Lung (tissue), 12 donors: ENCODE data around the gene LDB3. TPM values are rescaled to one million over a fixed set of nuclear protein-coding genes. Genes with fewer than 3 reads are reported as not detected.

Source experiments
- ATAC-seq: fragments of 200-7000 bp; cut with Tn5 transposase; one replicate; pipeline ENCODE4 v1.9.1; 2020; ENCODE audit warnings: moderate number of reproducible peaks; ENCODE audit not compliant: insufficient read depth, low FRiP score
- DNase-seq, 3 donors: peaks; one replicate each; pipeline ENCODE4 v3.0.0-alpha.2; 2013 to 2017
- H3K27ac ChIP-seq, 2 donors: one replicate each; pipeline ENCODE4 v1.5.1; 2013; ENCODE audit warnings: mild to moderate bottlenecking in 2 of 2, moderate library complexity in 2 of 2, control low read depth in 1 of 2, inconsistent platforms in 1 of 2, low read depth in 1 of 2, low read length in 1 of 2
- H3K27me3 ChIP-seq, 3 donors: one replicate each; pipeline ENCODE4 v1.5.1; 2013; ENCODE audit warnings: low read length in 2 of 3; ENCODE audit not compliant: control insufficient read depth in 3 of 3, insufficient read depth in 3 of 3
- H3K36me3 ChIP-seq, 4 donors: one replicate each; pipeline ENCODE4 v1.5.1; 2013; ENCODE audit warnings: low read length in 4 of 4, mild to moderate bottlenecking in 1 of 4, moderate library complexity in 1 of 4; ENCODE audit not compliant: control insufficient read depth in 4 of 4, insufficient read depth in 4 of 4
- H3K4me1 ChIP-seq, 5 donors: one replicate each; pipeline ENCODE4 v1.5.1; 2013; ENCODE audit warnings: low read length in 5 of 5, mild to moderate bottlenecking in 2 of 5, moderate library complexity in 1 of 5; ENCODE audit not compliant: control insufficient read depth in 5 of 5, insufficient read depth in 5 of 5
- H3K4me3 ChIP-seq: one replicate; pipeline ENCODE4 v1.5.1; 2013; ENCODE audit warnings: mild to moderate bottlenecking, control low read depth, moderate library complexity
- H3K9ac ChIP-seq, 2 donors: one replicate each; pipeline ENCODE4 v1.5.1; 2013; ENCODE audit warnings: low read length in 2 of 2, control low read depth in 1 of 2; ENCODE audit not compliant: insufficient read depth in 1 of 2
- H3K9me3 ChIP-seq, 4 donors: one replicate each; pipeline ENCODE4 v1.5.1; 2013; ENCODE audit warnings: low read length in 3 of 4, mild to moderate bottlenecking in 1 of 4, moderate library complexity in 1 of 4; ENCODE audit not compliant: control insufficient read depth in 4 of 4, insufficient read depth in 3 of 4
- WGBS, 2 donors: extraction: QIAGEN DNeasy Blood & Tissue Kit; methylation state at CpG; one replicate each; pipeline ENCODE4 v1.1.7; 2013; 5-methylcytosine and 5-hydroxymethylcytosine counted together
- polyA plus RNA-seq, 2 donors: library from polyadenylated mRNA; stranded (reverse); fragments of 200-250 nt; gene quantifications; one replicate each; pipeline ENCODE4 v1.2.1, GENCODE V29; 2013
- total RNA-seq, 2 donors: library from RNA; depleted of rRNA in 1 of 2; stranded (reverse); fragments of >200 nt in 1 of 2; gene quantifications; one replicate each; pipeline ENCODE4 v1.2.1, GENCODE V29; 2014 to 2021
- TF ChIP-seq, protein P1 (sequence below): IDR thresholded peaks from 2 replicates; pipeline ENCODE4 v1.5.1; 2012; ENCODE audit warnings: mild to moderate bottlenecking; ENCODE audit errors: control extremely low read depth, extremely low read depth
- donor health status: control.
- donor health status: control.
- donor health status: Bipolar disorder and iron deficiency.
- donor health status: healthy.
- donor health status: DM: yes; HTN: yes; CAD: no.

The LDB3 gene
- total and polyA plus RNA-seq, 4 donors: 0.37 to 3.2 (median 1.5) TPM

DNA sequence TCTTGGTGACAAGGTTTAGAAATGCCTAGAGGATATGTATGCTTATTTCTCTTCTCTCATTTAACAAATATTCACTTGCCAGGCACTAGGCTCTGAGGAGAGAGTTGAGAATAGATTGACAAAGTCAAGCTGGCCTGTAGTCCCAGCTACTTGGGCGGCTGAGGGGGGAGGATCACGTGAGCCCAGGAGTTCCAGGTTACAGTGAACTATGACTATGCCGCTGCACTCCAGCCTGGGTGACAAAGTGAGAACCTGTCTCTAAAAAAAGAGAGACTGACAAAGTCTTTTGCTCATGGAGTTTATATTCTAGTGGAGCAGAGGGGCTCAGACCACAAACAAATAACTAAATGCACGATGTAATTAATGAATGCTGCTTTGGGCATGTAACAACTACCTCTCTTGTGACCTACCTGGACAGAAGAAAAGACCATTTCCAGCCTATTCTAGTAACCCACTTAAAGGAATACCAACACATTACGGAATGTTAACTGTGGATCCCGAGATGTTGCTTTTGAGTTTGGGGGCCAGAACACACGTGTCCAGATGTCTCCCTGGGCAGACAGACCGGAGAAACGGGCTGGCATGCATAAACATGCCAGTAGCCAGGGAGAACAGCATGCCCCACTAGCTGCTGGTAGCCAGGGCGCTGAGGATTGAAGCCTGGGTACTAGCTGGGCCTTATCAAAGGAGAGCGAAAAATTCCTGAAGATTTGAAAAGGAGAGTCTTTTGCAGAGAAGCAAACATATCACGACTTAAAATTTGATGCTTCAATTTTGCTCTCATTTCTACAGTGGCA lies 85.5 kb downstream of the LDB3 start:
- Histone ChIP-seq H3K9ac (peak overlapping the region in 1 of 2 donors; percentile 38), H3K4me3 (no peak overlapping the region), H3K27ac (peak overlapping the region in 1 of 2 donors; percentile 89), H3K4me1 (peaks cover 4 to 21% (median 7%) of the 10 kb centered on the region in 5 donors), H3K9me3 (no peaks in the 10 kb centered on the region), H3K27me3 (peaks cover 0 to 4% (median 0%) of the 10 kb centered on the region in 3 donors), H3K36me3 (no peaks in the 10 kb centered on the region)
- ATAC-seq: no peak
- 80 to 88% methylated on average over 12 of the region's 12 CpGs for WGBS, 2 donors
- TF ChIP-seq, protein P1, sequence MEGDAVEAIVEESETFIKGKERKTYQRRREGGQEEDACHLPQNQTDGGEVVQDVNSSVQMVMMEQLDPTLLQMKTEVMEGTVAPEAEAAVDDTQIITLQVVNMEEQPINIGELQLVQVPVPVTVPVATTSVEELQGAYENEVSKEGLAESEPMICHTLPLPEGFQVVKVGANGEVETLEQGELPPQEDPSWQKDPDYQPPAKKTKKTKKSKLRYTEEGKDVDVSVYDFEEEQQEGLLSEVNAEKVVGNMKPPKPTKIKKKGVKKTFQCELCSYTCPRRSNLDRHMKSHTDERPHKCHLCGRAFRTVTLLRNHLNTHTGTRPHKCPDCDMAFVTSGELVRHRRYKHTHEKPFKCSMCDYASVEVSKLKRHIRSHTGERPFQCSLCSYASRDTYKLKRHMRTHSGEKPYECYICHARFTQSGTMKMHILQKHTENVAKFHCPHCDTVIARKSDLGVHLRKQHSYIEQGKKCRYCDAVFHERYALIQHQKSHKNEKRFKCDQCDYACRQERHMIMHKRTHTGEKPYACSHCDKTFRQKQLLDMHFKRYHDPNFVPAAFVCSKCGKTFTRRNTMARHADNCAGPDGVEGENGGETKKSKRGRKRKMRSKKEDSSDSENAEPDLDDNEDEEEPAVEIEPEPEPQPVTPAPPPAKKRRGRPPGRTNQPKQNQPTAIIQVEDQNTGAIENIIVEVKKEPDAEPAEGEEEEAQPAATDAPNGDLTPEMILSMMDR: no peak
- DNase-seq: peak in 2 of 3 donors; percentile 28 to 40

DNA sequence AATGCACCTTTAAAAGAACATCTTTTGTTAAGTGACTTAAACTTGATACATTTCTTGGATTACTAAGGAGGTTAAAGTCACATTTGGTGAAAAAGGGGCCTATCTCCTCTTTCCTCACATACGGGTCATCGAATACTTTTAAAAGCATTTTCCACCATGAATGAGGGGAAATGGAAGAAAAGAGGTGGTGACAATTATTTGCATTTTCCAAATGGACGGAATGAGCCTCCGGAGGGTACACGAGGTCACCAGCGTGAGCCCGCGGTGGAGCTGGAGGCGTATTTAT lies 87.1 kb downstream of the LDB3 start:
- TF ChIP-seq, protein P1: no peak
- no peak overlapping the region for H3K4me3 ChIP-seq
- H3K9ac ChIP-seq: peak overlapping the region; percentile 76 to 92
- H3K27ac ChIP-seq: peak overlapping the region; percentile 93 to 98
- no peaks in the 10 kb centered on the region for H3K9me3 ChIP-seq
- 3 to 5% methylated on average over 9 of the region's 9 CpGs for WGBS, 2 donors
- H3K27me3 ChIP-seq: peaks cover 0 to 4% (median 0%) of the 10 kb centered on the region in 3 donors
- H3K4me1 ChIP-seq: peaks cover 4 to 29% (median 12%) of the 10 kb centered on the region in 5 donors
- ATAC-seq (no peak), DNase-seq (no peak)
- no peaks in the 10 kb centered on the region for H3K36me3 ChIP-seq

DNA sequence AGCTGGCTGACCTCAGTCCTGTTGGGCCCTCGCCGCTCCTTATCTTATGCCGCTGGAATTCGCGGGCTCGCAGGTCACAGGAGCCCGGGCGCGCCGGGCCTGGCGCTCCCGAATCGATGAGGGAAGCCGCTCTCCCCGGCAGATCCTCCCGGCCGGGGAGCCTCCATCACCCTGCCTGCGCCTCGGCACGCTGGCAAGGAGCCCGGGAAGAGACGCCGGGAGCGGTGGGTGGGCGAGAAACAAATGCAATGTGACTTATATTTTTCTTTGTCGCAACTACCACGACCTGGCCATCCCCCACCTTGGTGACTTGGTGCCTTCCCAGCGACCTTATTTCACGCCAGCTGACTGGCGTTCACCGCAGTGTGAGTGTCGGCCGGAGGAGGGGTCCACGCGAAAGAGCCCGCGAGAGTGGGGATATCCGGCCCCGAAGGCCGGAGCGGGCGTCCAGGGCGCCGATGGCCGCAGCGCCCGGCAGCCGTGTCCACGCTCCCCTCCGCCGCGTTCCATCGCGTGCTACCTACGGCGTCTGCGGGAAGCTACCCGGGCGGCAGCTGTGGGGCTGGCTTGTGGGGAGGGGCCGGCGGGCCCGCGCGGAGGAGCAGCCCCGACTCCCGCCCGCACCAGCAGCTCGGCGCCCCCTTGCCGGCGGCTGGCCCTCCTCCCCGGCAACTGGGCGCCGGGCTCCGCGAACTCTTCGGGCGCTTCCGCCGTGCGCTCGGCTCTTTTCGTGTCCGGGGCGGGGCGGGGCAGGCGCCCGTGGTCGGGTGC lies 87.6 kb downstream of the LDB3 start:
- DNase-seq (peak; percentile 83 to 97 (median 87)), ATAC-seq (peak; percentile 94)
- WGBS, 2 donors: 1% methylated on average over 72 to 89 of the region's 89 CpGs
- peak overlapping the region; percentile 78 for H3K4me3 ChIP-seq
- peak overlapping the region; percentile 93 to 98 for H3K27ac ChIP-seq
- TF ChIP-seq, protein P1: no peak
- H3K27me3 ChIP-seq: peaks cover 0 to 4% (median 0%) of the 10 kb centered on the region in 3 donors
- H3K36me3 ChIP-seq: no peaks in the 10 kb centered on the region
- no peaks in the 10 kb centered on the region for H3K9me3 ChIP-seq
- H3K4me1 ChIP-seq: peaks cover 4 to 33% (median 12%) of the 10 kb centered on the region in 5 donors
- peak overlapping the region; percentile 76 to 92 for H3K9ac ChIP-seq
